Measurements from ENCODE around the gene FAM120AOS. TPM values are rescaled to one million over a fixed set of nuclear protein-coding genes. Genes with fewer than 3 reads are reported as not detected.
A peak's percentile ranks its signal among the peaks of the same experiment; 100 is the strongest.

The FAM120AOS gene
- polyA plus RNA-seq, 3 donors: 33.2 to 47.7 (median 41.6) TPM

GRCh38 chr9:93500571-93501298 is 47.4 kb upstream of the FAM120AOS start:
- H3K4me1 Mint-ChIP-seq: peaks cover 58% of the 10 kb centered on the region
- Histone ChIP-seq H3K4me1 (ENCODE audit: control insufficient read depth in 1 of 2, insufficient read depth in 2 of 2, low read length in 2 of 2) (peaks cover 43 to 56% of the 10 kb centered on the region in 2 donors), H3K9ac (ENCODE audit: insufficient read depth, low read length, poor library complexity, severe bottlenecking) (no peak overlapping the region), H3K4me2 (replicated peaks; ENCODE audit: extremely low read depth, low read length, poor library complexity, severe bottlenecking) (peak overlapping the region; percentile 67), H3K79me2 (ENCODE audit: insufficient read depth, low read length) (peaks cover 78% of the 10 kb centered on the region), H3K4me3 (replicated peaks in 1 of 3; ENCODE audit: low read depth in 2 of 3, low read length in 3 of 3) (peak overlapping the region in 1 of 3 experiments; percentile 61), H4K20me1 (ENCODE audit: insufficient read depth, low read length) (peaks cover 8% of the 10 kb centered on the region), H3K27ac (ENCODE audit: low read depth in 1 of 2, low read length in 2 of 2) (peak overlapping the region; percentile 27 to 72), H3K27me3 (ENCODE audit: control insufficient read depth in 2 of 2, insufficient read depth in 2 of 2, low read length in 2 of 2) (no peaks in the 10 kb centered on the region), H3K36me3 (replicated peaks in 1 of 2; ENCODE audit: control insufficient read depth in 1 of 2, insufficient read depth in 2 of 2, low read length in 2 of 2) (peaks cover 44 to 53% of the 10 kb centered on the region in 2 donors), H2AFZ (ENCODE audit: insufficient read depth, low read depth, low read length, poor library complexity, severe bottlenecking) (no peak overlapping the region), H3K9me3 (replicated peaks in 1 of 2; ENCODE audit: control insufficient read depth in 1 of 2, insufficient read depth in 1 of 2, low read length in 2 of 2) (no peaks in the 10 kb centered on the region)
- H3K27me3 Mint-ChIP-seq (ENCODE audit: low read depth in 3 of 3): no peaks in the 10 kb centered on the region
- DNase-seq: no peak
- H3K27ac Mint-ChIP-seq: peak overlapping the region; percentile 86 to 99 (median 87)
- TF ChIP-seq, protein P1, sequence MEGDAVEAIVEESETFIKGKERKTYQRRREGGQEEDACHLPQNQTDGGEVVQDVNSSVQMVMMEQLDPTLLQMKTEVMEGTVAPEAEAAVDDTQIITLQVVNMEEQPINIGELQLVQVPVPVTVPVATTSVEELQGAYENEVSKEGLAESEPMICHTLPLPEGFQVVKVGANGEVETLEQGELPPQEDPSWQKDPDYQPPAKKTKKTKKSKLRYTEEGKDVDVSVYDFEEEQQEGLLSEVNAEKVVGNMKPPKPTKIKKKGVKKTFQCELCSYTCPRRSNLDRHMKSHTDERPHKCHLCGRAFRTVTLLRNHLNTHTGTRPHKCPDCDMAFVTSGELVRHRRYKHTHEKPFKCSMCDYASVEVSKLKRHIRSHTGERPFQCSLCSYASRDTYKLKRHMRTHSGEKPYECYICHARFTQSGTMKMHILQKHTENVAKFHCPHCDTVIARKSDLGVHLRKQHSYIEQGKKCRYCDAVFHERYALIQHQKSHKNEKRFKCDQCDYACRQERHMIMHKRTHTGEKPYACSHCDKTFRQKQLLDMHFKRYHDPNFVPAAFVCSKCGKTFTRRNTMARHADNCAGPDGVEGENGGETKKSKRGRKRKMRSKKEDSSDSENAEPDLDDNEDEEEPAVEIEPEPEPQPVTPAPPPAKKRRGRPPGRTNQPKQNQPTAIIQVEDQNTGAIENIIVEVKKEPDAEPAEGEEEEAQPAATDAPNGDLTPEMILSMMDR (IDR thresholded peaks at IDR 0.05): no peak
- peak overlapping the region; percentile 69 to 82 for H3K4me3 Mint-ChIP-seq
- 83% methylated on average over 2 of the region's 4 CpGs for WGBS (ENCODE audit: insufficient coverage)
- peaks cover 0 to 2% (median 0%) of the 10 kb centered on the region in 7 donors for H3K9me3 Mint-ChIP-seq
- intact Hi-C loops (cut with micrococcal nuclease): loop anchor here (5.0 to 10.0 kb wide), 3 partner anchors 48 to 406 kb away; partner anchors contain the start of genes CARD19 (in 1 of the 2), FAM120A (in 1 of the 2) and FAM120AOS (in 1 of the 2)
- peaks cover 71 to 73% of the 10 kb centered on the region in 2 donors for H3K36me3 Mint-ChIP-seq

DNA sequence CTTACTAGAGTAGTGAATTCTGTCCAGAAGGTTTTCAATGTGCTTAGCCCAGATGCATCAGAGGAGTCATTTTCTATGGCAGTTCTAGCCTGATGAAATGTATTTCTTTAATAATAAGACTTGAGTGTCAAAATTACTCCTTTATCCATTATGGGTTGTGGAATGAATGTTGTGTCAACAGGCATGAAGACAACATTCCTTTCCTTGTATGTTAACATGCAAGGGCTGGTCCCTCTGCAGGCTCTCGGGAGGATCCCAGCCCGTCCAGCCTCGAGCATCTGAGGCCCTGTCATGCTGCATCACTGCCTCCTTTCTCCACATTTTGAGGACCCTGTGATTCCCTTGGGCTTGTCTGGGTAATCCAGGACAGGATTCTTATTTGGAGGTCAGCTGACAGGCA is 42.9 kb upstream of the FAM120AOS start:
- peaks cover 76 to 86% of the 10 kb centered on the region in 2 donors for H3K36me3 Mint-ChIP-seq
- Histone ChIP-seq H3K4me2 (replicated peaks; ENCODE audit: extremely low read depth, low read length, poor library complexity, severe bottlenecking) (no peak overlapping the region), H3K9me3 (replicated peaks in 1 of 2; ENCODE audit: control insufficient read depth in 1 of 2, insufficient read depth in 1 of 2, low read length in 2 of 2) (no peaks in the 10 kb centered on the region), H3K4me3 (replicated peaks in 1 of 3; ENCODE audit: low read depth in 2 of 3, low read length in 3 of 3) (no peak overlapping the region), H3K4me1 (ENCODE audit: control insufficient read depth in 1 of 2, insufficient read depth in 2 of 2, low read length in 2 of 2) (peaks cover 5 to 14% of the 10 kb centered on the region in 2 donors), H2AFZ (ENCODE audit: insufficient read depth, low read depth, low read length, poor library complexity, severe bottlenecking) (no peak overlapping the region), H3K9ac (ENCODE audit: insufficient read depth, low read length, poor library complexity, severe bottlenecking) (no peak overlapping the region), H3K27me3 (ENCODE audit: control insufficient read depth in 2 of 2, insufficient read depth in 2 of 2, low read length in 2 of 2) (no peaks in the 10 kb centered on the region), H3K36me3 (replicated peaks in 1 of 2; ENCODE audit: control insufficient read depth in 1 of 2, insufficient read depth in 2 of 2, low read length in 2 of 2) (peaks cover 74 to 90% of the 10 kb centered on the region in 2 donors), H3K27ac (ENCODE audit: low read depth in 1 of 2, low read length in 2 of 2) (peak overlapping the region in 1 of 2 donors; percentile 17), H3K79me2 (ENCODE audit: insufficient read depth, low read length) (peaks cover 87% of the 10 kb centered on the region), H4K20me1 (ENCODE audit: insufficient read depth, low read length) (peaks cover 48% of the 10 kb centered on the region)
- no peak for DNase-seq
- H3K4me3 Mint-ChIP-seq: no peak overlapping the region
- no peak overlapping the region for H3K27ac Mint-ChIP-seq
- peaks cover 18% of the 10 kb centered on the region for H3K4me1 Mint-ChIP-seq
- no peaks in the 10 kb centered on the region for H3K9me3 Mint-ChIP-seq
- H3K27me3 Mint-ChIP-seq (ENCODE audit: low read depth in 3 of 3): no peaks in the 10 kb centered on the region
- TF ChIP-seq, protein P1 (IDR thresholded peaks at IDR 0.05): no peak
- intact Hi-C loops (cut with micrococcal nuclease): no loop called here
- WGBS (ENCODE audit: insufficient coverage): 92% methylated on average over 3 of the region's 3 CpGs

All from CD14-positive monocyte (primary cell).